ENCODE measurements around the gene TSPAN31.

The TSPAN31 gene

GRCh38 chr12:57735952-57736740 is 8.7 kb upstream of the TSPAN31 start:
- DNase-seq (ENCODE audit: low read depth): no peak

DNA sequence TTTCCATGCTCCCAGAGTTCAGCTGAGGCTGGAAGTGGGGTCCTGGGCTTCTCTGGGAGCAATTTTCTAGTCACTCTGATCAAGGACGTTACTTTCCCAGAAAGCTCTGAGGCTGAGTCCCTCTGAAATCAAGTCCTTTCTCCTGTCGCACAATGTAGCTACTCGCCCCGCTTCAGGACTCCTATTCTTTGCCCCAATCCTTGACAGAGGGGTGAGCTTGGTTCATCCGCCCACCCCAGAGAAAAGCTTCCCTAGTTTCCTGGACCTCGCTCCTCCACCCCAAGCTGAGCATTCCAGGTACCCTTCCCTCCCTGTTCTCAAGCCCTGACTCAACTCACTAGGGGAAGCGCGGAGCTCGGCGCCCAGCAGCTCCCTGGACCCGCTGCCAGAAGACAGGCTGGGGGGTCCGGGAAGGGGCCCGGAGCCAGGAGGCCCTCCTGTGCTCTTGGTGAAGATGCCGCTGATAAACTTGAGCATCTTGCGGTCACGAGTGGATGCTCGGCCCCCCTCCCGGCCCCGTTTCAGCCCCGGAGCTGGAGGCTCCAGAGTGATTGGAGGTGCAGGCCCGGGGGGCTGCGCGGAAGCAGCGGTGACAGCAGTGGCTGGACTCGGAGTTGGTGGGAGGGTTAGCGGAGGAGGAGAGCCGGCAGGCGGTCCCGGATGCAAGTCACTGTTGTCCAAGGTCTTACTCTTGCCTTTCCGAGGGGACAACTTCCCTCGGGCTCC is 7.9 kb upstream of the TSPAN31 start:
- DNase-seq (ENCODE audit: low read depth): no peak

- no peak for DNase-seq (ENCODE audit: low read depth)
These were observed 7.1 kb upstream of the TSPAN31 start for GRCh38 chr12:57737467-57738460.

DNA sequence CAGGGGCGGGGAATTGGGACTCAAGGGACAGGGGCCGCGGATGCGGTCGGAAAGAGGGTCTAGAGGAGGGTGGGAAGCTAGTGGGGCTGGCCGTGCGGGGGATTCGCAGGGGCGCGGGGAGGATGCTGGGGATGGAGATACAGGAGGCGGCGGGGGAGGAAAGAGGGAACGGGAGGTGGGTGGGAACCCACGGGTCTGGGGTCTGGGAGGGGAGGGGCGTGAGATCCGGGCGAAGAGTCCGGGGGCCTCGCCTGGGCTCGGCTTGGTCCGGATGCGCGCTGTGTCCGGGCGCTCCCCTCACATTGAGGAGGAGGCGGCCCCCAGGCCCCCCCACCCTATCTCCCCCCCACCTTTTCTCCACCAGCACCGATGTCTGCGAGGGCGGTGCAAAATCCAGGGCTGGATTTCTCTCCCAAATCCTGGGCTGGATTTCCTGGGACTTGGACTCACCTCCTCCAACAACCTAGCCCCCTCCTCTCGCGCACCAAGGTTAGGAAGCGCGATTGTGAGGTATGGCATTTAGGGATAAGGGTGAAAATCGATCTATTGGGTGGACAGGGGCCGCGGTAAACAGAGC is 6.1 kb upstream of the TSPAN31 start, which contains the start of gene AGAP2:
AGAP2 (minus strand) TSS at position 82 of the 577 bp plus-strand sequence. CDS start 496 bp downstream, outside the sequence.
- no peak for DNase-seq (ENCODE audit: low read depth)

- no peak for DNase-seq (ENCODE audit: low read depth)
These were observed 5.5 kb upstream of the TSPAN31 start for GRCh38 chr12:57739387-57739786.

GRCh38 chr12:57739914-57740538 is 4.8 kb upstream of the TSPAN31 start:
- DNase-seq (ENCODE audit: low read depth): no peak

- DNase-seq (ENCODE audit: low read depth): peak; percentile 60
These were observed 4.0 kb upstream of the TSPAN31 start for GRCh38 chr12:57740656-57741412.

- no peak for DNase-seq (ENCODE audit: low read depth)
These were observed 3.4 kb upstream of the TSPAN31 start for GRCh38 chr12:57741413-57741789.

DNA sequence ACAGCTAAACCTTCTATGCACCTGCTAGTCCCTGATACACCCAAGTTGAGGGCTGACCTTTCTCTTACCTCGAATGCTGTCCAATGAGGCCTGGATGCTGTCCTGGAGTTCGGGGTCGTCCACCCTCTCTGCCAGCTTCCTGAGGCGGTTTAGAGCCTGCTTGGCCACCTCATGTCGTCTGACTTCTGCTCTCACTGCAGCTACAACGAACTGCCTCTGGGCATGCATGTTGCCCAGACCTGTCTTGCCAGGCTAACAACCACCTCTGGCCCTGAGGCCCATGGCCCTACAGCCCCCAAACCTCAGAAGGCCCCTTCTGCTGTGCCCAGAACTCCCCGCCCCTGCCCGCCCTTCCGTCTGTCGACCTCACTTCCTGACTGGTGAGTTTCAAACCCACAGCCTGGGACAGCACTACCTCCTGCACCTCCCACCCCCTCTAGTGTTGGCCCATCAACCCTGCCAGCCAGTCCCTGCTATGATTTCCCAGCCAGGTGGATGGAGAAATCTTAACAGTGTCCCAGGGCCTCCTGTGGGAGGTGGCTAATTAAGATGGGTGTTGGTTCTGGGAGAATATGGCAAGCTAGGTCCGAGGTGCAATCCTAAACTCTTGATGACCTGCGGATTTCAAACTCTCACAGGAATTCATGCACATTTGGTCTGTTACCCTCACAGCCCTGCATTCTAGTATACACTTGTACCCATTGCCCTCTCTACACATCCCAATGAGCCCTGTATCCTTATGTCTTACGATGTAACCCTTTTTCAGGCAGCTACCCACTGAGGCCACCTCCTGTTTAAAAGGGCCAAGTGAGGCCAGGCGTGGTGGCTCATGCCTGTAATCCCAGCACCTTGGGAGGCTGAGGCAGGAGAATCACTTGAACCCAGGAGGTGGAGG is 2.7 kb upstream of the TSPAN31 start:
- DNase-seq (ENCODE audit: low read depth): peak; percentile 74

- DNase-seq (ENCODE audit: low read depth): no peak
These were observed 1.1 kb upstream of the TSPAN31 start for GRCh38 chr12:57743769-57744168.

- peak; percentile 54 for DNase-seq (ENCODE audit: low read depth)
These were observed 554 bp upstream of the TSPAN31 start for GRCh38 chr12:57744194-57744776.

DNA sequence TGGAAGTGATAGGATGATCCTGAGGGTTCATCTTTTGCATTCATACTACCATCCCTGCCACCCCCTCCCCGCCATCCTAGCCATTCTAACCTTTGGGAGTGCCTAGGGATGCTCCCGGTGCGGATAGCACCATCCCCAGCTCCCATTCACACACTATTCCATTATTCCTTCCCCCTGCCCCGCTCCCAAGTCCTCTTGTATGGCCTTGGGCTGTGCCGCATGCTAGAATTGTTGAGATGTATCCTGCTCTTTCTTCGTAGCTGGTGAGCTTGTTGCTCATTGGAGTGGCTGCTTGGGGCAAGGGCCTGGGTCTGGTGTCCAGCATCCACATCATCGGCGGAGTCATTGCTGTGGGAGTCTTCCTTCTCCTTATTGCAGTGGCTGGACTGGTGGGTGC is 644 bp downstream of the TSPAN31 start:
- no peak for DNase-seq (ENCODE audit: low read depth)

- DNase-seq (ENCODE audit: low read depth): no peak
These were observed 1.2 kb downstream of the TSPAN31 start for GRCh38 chr12:57746025-57746424.

- no peak for DNase-seq (ENCODE audit: low read depth)
These were observed 4.2 kb downstream of the TSPAN31 start for GRCh38 chr12:57749061-57749460.

GRCh38 chr12:57750561-57751431 is 6.0 kb downstream of the TSPAN31 start:
- DNase-seq (ENCODE audit: low read depth): no peak

GRCh38 chr12:57751432-57751787 is 6.6 kb downstream of the TSPAN31 start:
- DNase-seq (ENCODE audit: low read depth): no peak

DNA sequence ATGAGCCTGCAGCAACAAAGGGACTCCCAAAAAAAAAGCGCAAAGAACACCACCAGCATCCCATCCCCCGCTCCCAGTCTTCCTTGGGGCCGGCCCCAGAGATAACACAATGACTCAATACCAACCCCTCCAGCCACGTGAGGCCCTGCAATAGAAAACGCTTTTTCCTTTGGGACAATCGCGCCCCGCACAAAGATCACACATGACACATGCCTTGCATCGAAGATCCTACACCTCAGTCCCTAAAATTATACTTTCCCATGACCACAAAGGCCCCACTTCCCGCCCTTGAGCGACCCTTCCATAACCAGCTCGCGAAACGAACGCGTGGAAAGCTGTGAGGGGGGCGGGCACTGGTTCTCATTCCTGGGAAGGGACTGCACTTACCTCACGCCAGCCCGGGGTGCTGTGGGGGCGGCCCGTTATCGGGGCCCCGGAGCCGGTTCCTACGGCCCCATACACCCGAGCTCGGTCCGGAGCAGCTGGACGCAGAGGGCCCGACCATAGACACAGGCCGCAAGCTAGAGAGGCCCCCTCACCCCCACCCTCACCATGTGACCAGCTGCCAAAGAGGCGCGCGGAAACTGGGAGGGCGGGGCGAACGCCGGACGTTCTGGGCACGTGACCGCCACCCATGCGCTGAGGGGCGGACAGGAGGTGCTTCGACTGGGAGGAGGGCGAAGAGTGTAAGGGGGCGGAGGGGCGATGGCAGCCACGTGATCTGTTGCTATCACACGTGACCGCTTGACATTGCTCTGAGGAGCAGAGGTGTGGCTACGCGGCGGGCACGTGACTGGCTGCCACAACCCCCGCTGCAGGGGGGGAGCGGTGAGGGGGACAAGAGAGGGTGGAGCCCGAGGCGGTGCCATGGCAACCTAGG is 7.2 kb downstream of the TSPAN31 start, which contains the start of gene CDK4:
CDK4 (minus strand) TSS at position 523 of the 880 bp plus-strand sequence. CDS start 593 bp downstream, outside the sequence.
- peak; percentile 98 for DNase-seq (ENCODE audit: low read depth)

Data from activated T-cell treated with anti-CD3 and anti-CD28 coated beads for 24 hours (primary cell).